B cell (primary cell): ENCODE measurements around the gene SIDT2. TPM values are rescaled to one million over a fixed set of nuclear protein-coding genes. Genes with fewer than 3 reads are reported as not detected.

ENCODE experiments used
- ATAC-seq: fragments of 200-7000 bp; cut with Tn5 transposase; one replicate; pipeline ENCODE4 v1.10.0; 2021; ENCODE audit warnings: low read depth, mild to moderate bottlenecking, moderate number of reproducible peaks, moderate library complexity
- CTCF ChIA-PET: fragments of 350-600 bp; sonication (Branson Sonifier 250); formaldehyde crosslinking; loops from one replicate; lab custom pipeline; 2021; ENCODE audit warnings: antibody characterized with exemption, inconsistent platforms; lab: Charles Lee
- POLR2A ChIA-PET: fragments of 350-600 bp; sonication (Branson Sonifier 250); formaldehyde crosslinking; loops from one replicate; lab custom pipeline; 2021; ENCODE audit warnings: antibody characterized with exemption; lab: Charles Lee
- DNase-seq: peaks from one replicate; pipeline ENCODE4 v3.0.0; 2013
- H2AFZ ChIP-seq: 2 replicates; pipeline ENCODE4 v1.6.1; 2012; ENCODE audit warnings: mild to moderate bottlenecking, low read depth, low read length; ENCODE audit not compliant: insufficient read depth, poor library complexity, severe bottlenecking
- H3K27ac ChIP-seq, 2 donors: 1 replicate in 1 of 2; 2 replicates in 1 of 2; pipeline ENCODE4 v1.5.1; 2012 to 2013; ENCODE audit warnings: low read length in 2 of 2, mild to moderate bottlenecking in 2 of 2, moderate library complexity in 1 of 2
- H3K27me3 ChIP-seq, 4 experiments: fragments of 200-600 bp in 1 of 4; sonication (generic) in 1 of 4; replicated peaks in 1 of 4; 1 replicate in 2 of 4; 2 replicates in 2 of 4; pipeline versions ENCODE4 v1.6.1 to v1.7.0; 2013 to 2016; ENCODE audit warnings: low read length in 3 of 4, mild to moderate bottlenecking in 2 of 4, mixed read lengths in 1 of 4, moderate library complexity in 1 of 4; ENCODE audit not compliant: insufficient read depth in 4 of 4, control insufficient read depth in 3 of 4; ENCODE audit errors: control extremely low read depth in 1 of 4
- H3K36me3 ChIP-seq, 2 experiments: replicated peaks in 1 of 2; 1 replicate in 1 of 2; 2 replicates in 1 of 2; pipeline versions ENCODE4 v1.6.1 to v1.7.1; 2013; ENCODE audit warnings: low read length in 1 of 2; ENCODE audit not compliant: insufficient read depth in 2 of 2, control insufficient read depth in 1 of 2; ENCODE audit errors: control extremely low read depth in 1 of 2, extremely low read depth in 1 of 2
- H3K4me1 ChIP-seq, 2 donors: fragments of 200-600 bp in 1 of 2; sonication (generic) in 1 of 2; 1 replicate in 1 of 2; 2 replicates in 1 of 2; pipeline versions ENCODE4 v1.5.1 to v1.6.1; 2013 to 2017; ENCODE audit warnings: low read length in 2 of 2; ENCODE audit not compliant: control insufficient read depth in 2 of 2, insufficient read depth in 2 of 2
- H3K4me2 ChIP-seq: replicated peaks from 2 replicates; pipeline ENCODE3; 2012; ENCODE audit warnings: mild to moderate bottlenecking, low read depth, low read length; ENCODE audit not compliant: poor library complexity, severe bottlenecking
- H3K4me3 ChIP-seq, 5 experiments: fragments of 200-600 bp in 1 of 5; sonication (generic) in 1 of 5; 1 replicate in 3 of 5; 2 replicates in 2 of 5; pipeline versions ENCODE4 v1.5.1 to v1.7.0; 2011 to 2016; ENCODE audit warnings: low read length in 4 of 5, mild to moderate bottlenecking in 4 of 5, low read depth in 2 of 5, control low read depth in 1 of 5, moderate library complexity in 1 of 5; ENCODE audit not compliant: insufficient read depth in 1 of 5; ENCODE audit errors: control extremely low read depth in 1 of 5, extremely low read depth in 1 of 5
- H3K79me2 ChIP-seq: fragments of 200-600 bp; sonication (generic); one replicate; pipeline ENCODE4 v1.6.0; 2016; ENCODE audit warnings: low read length; ENCODE audit not compliant: control insufficient read depth, insufficient read depth
- H3K9ac ChIP-seq: fragments of 200-600 bp; sonication (generic); 2 replicates; pipeline ENCODE4 v1.6.1; 2017; ENCODE audit warnings: mild to moderate bottlenecking, low read length, moderate library complexity
- H3K9me3 ChIP-seq, 3 donors: one replicate each; pipeline versions ENCODE4 v1.6.1 to v1.7.1; 2013; ENCODE audit warnings: low read length in 2 of 3; ENCODE audit not compliant: control insufficient read depth in 2 of 3, insufficient read depth in 1 of 3; ENCODE audit errors: control extremely low read depth in 1 of 3
- H4K20me1 ChIP-seq: 2 replicates; pipeline ENCODE4 v1.6.0; 2012; ENCODE audit warnings: mild to moderate bottlenecking, low read length; ENCODE audit not compliant: insufficient read depth, control insufficient read depth, poor library complexity, severe bottlenecking
- H3K27ac Mint-ChIP-seq: one replicate; pipeline ENCODE4 v1.8.0; 2021; ENCODE audit warnings: mixed read lengths
- H3K27me3 Mint-ChIP-seq: one replicate; pipeline ENCODE4 v1.8.0; 2021; ENCODE audit warnings: mixed read lengths
- H3K4me1 Mint-ChIP-seq: one replicate; pipeline ENCODE4 v1.8.0; 2021; ENCODE audit warnings: mixed read lengths
- H3K4me3 Mint-ChIP-seq: one replicate; pipeline ENCODE4 v1.8.0; 2021; ENCODE audit warnings: mixed read lengths
- H3K9me3 Mint-ChIP-seq: one replicate; pipeline ENCODE4 v1.8.0; 2022; ENCODE audit warnings: mixed read lengths; ENCODE audit not compliant: insufficient read depth
- CTCF ChIP-seq: fragments of 200-600 bp; IDR thresholded peaks from one replicate; pipeline ENCODE4 v1.8.0; 2022; ENCODE audit warnings: antibody characterized with exemption, mild to moderate bottlenecking
- EZH2 ChIP-seq: IDR thresholded peaks from 2 replicates; pipeline ENCODE4 v1.6.1; 2012; ENCODE audit warnings: borderline replicate concordance, low read depth, mild to moderate bottlenecking, moderate library complexity, low read length; ENCODE audit not compliant: insufficient read depth, poor library complexity, severe bottlenecking
- WGBS: methylation state at CpG from one replicate; pipeline ENCODE4 v1.1.5; 2013; ENCODE audit warnings: missing lambda C conversion rate; ENCODE audit not compliant: insufficient coverage; 5-methylcytosine and 5-hydroxymethylcytosine counted together
- intact Hi-C: fragments of 100-400 bp; cut with micrococcal nuclease; formaldehyde crosslinking; loops from one replicate; pipeline ENCODE4 v1.10.0; 2022
- polyA plus RNA-seq: library from polyadenylated mRNA; depleted of rRNA; stranded (reverse); fragments of >200 nt; gene quantifications from 2 replicates; pipeline ENCODE4 v1.2.3, GENCODE V29; 2012
- total RNA-seq, 2 donors: library from RNA; stranded (reverse); fragments of 120-200 nt in 1 of 2; gene quantifications; 1 replicate in 1 of 2; 2 replicates in 1 of 2; pipeline versions ENCODE4 v1.2.3 to v1.2.4, GENCODE V29; 2013 to 2022

SIDT2 gene
- total and polyA plus RNA-seq, 2 donors (not counting 1 experiment from before 2014, with no cell fraction given), result 78.9 to 241 TPM

GRCh38 chr11:117180661-117181585 lies 2.4 kb downstream of the SIDT2 start:
- ATAC-seq, result peak; percentile 31
- Histone ChIP-seq H3K4me1 (peaks cover 36 to 51% of the 10 kb centered on the region in 2 donors), H3K27ac (peak overlapping the region; percentile 6 to 84), H2AFZ (no peak overlapping the region), H4K20me1 (no peaks in the 10 kb centered on the region), H3K36me3 (peaks cover 0 to 39% of the 10 kb centered on the region in 2 experiments), H3K9me3 (no peaks in the 10 kb centered on the region), H3K9ac (peak overlapping the region; percentile 40), H3K4me2 (peak overlapping the region; percentile 86), H3K27me3 (no peaks in the 10 kb centered on the region), H3K4me3 (peak overlapping the region in 1 of 5 experiments; percentile 23), H3K79me2 (peaks cover 28% of the 10 kb centered on the region)
- intact Hi-C loops, result loop anchor here (1.0 kb wide), 2 partner anchors 45 to 51 kb away; partner anchors contain the start of genes PCSK7 and RNF214
- POLR2A ChIA-PET, result interaction anchor here (0.6 to 3.7 kb wide), 6 partner anchors 8 to 254 kb away, joined by 5 to 34 read pairs (median 10); partner anchors contain the start of gene PAFAH1B2
- TF ChIP-seq CTCF (peak; percentile 68), EZH2 (no peak)
- no peaks in the 10 kb centered on the region for H3K27me3 Mint-ChIP-seq
- peak; percentile 83 for DNase-seq
- H3K4me1 Mint-ChIP-seq, result peaks cover 51% of the 10 kb centered on the region
- CTCF ChIA-PET, result interaction anchor here (0.6 to 14.8 kb wide), 14 partner anchors 9 to 86 kb away, joined by 3 to 309 read pairs (median 7); partner anchors contain the start of genes PAFAH1B2, PCSK7 and RNF214
- H3K9me3 Mint-ChIP-seq, result no peaks in the 10 kb centered on the region
- peak overlapping the region; percentile 86 for H3K27ac Mint-ChIP-seq
- H3K4me3 Mint-ChIP-seq, result peak overlapping the region; percentile 99
- 37% methylated on average over 18 of the region's 22 CpGs for WGBS
